Measurements from ENCODE around the gene ZNF423.

ZNF423 gene

GRCh38 chr16:49457196-49457595 lies 398.7 kb downstream of the ZNF423 start:
- DNase-seq (ENCODE audit: low read depth): no peak

- DNase-seq (ENCODE audit: low read depth): no peak
Measured at GRCh38 chr16:49456763-49457162, 399.1 kb downstream of the ZNF423 start.

- DNase-seq (ENCODE audit: low read depth): no peak
Measured at GRCh38 chr16:49455991-49456745, 399.7 kb downstream of the ZNF423 start.

GRCh38 chr16:49455181-49455990 lies 400.5 kb downstream of the ZNF423 start:
- no peak for DNase-seq (ENCODE audit: low read depth)

- DNase-seq (ENCODE audit: low read depth): no peak
Measured at GRCh38 chr16:49454426-49455180, 401.3 kb downstream of the ZNF423 start.

- DNase-seq (ENCODE audit: low read depth): no peak
Measured at GRCh38 chr16:49453983-49454382, 401.9 kb downstream of the ZNF423 start.

GRCh38 chr16:49453021-49453420 lies 402.9 kb downstream of the ZNF423 start:
- no peak for DNase-seq (ENCODE audit: low read depth)

- no peak for DNase-seq (ENCODE audit: low read depth)
Measured at GRCh38 chr16:49452578-49452977, 403.3 kb downstream of the ZNF423 start.

- DNase-seq (ENCODE audit: low read depth): no peak
Measured at GRCh38 chr16:49452108-49452507, 403.8 kb downstream of the ZNF423 start.

GRCh38 chr16:49446805-49447204 lies 409.1 kb downstream of the ZNF423 start:
- no peak for DNase-seq (ENCODE audit: low read depth)

GRCh38 chr16:49443576-49443975 lies 412.3 kb downstream of the ZNF423 start:
- no peak for DNase-seq (ENCODE audit: low read depth)

GRCh38 chr16:49442805-49443204 lies 413.1 kb downstream of the ZNF423 start:
- DNase-seq (ENCODE audit: low read depth): no peak

GRCh38 chr16:49441366-49441780 lies 414.5 kb downstream of the ZNF423 start:
- no peak for DNase-seq (ENCODE audit: low read depth)

GRCh38 chr16:49440156-49441065 lies 415.5 kb downstream of the ZNF423 start:
- no peak for DNase-seq (ENCODE audit: low read depth)

- no peak for DNase-seq (ENCODE audit: low read depth)
Measured at GRCh38 chr16:49439676-49440075, 416.2 kb downstream of the ZNF423 start.

GRCh38 chr16:49439050-49439449 lies 416.9 kb downstream of the ZNF423 start:
- DNase-seq (ENCODE audit: low read depth): no peak

Data from non-pigmented ciliary epithelial cell (primary cell).